ENCODE data around the gene MORC2.

The MORC2 gene

DNA sequence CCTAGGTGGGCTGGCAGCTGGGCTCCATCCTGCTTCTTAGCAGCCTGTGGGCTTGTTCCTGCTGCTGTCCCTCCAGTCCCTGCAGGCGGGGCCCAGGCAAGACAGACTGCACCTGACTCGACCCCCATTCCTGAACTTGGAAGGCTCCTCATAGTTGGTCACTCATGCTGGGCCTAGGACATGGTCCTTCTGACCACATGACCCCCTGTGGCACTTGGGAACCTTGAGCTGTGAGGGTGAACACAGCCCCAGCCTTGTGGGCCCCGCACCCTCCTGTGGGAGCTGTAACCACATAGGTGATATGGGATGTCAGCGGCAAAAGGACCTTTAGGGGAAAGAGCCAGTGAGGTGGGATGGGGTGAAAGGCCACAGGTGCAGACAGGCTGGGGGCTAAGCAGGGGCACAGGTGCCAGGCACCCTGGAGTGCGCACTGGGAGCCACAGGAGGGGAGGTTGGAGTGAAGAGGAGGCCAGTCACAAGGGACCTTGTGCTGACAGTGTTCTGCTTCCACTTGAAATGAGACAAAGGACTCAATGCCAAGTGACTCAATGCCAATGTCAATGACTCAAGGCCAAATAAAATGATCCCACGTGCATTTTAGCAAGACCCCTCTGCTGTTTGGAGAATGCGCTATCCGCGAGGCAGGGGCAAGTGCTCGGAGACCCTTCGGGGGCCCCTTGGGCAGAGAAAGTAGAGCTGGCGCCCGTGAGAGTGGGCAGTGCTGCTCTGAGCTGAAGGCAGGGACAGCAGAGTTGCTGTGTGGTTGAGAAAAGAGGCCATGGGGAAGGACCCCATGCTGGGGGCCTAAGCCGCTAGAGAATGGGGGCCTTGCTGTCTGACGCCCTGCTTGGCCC lies 90.7 kb downstream of the MORC2 start:
- FAIRE-seq (no peak), DNase-seq (ENCODE audit: extremely low spot score, insufficient read length, low read depth) (no peak)

DNA sequence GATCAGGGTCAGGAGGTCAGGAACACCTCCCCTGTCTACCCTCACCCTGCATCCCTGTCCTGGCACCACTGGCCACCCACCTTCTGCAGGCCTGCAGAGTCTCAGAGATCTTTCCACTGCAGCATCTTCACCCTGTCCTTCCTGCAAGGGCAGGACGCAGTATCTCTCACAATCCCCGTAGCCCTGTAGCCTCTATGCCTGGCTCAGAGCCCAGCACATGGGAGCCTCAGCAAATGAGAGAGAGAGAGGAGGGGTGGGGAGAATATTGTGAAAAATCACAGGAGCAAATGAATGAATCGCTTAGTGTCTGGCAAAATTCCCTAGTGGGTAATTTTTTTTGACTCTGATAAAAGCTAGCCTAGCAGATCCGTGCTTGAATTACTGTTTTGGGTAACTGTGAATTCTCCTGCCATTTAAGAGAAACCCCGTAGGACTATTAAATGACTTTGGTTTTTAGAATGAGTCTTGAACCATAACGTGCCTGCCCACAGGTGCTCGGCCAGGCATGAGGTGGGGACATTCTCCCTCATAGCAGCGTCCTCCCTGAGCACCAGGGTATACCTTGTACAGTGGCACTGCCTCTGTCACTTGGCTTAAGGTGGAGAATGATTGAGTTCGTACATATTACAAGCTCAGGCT lies 91.5 kb downstream of the MORC2 start:
- no peak for DNase-seq (ENCODE audit: extremely low spot score, insufficient read length, low read depth)
- no peak for FAIRE-seq

DNA sequence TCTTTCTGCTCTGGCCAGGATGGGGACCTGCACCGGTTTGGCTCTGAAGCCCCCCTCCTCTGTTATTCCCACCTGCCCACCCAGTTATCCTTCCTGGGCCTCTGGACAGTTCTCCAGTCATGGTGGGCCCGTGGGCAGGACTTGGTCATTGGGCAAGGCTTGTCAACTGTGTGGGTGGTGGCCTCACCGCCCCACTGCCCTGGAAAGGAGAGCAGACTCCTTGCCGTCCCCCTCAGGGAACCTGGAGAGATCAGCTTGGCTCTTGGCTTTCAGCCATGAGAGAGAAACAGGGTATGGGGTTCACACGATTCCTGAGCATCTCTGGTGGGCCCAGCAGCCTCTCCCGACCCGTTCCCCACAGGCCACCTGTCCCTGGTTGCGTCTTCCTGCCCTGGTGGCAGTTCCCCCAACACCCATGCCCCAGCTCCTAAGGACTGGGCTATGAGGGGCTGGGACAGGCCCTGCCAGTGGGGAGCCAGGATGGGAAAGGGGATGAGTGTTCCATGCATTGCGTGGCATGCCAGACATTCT lies 92.3 kb downstream of the MORC2 start:
- no peak for FAIRE-seq
- no peak for DNase-seq (ENCODE audit: extremely low spot score, insufficient read length, low read depth)

DNA sequence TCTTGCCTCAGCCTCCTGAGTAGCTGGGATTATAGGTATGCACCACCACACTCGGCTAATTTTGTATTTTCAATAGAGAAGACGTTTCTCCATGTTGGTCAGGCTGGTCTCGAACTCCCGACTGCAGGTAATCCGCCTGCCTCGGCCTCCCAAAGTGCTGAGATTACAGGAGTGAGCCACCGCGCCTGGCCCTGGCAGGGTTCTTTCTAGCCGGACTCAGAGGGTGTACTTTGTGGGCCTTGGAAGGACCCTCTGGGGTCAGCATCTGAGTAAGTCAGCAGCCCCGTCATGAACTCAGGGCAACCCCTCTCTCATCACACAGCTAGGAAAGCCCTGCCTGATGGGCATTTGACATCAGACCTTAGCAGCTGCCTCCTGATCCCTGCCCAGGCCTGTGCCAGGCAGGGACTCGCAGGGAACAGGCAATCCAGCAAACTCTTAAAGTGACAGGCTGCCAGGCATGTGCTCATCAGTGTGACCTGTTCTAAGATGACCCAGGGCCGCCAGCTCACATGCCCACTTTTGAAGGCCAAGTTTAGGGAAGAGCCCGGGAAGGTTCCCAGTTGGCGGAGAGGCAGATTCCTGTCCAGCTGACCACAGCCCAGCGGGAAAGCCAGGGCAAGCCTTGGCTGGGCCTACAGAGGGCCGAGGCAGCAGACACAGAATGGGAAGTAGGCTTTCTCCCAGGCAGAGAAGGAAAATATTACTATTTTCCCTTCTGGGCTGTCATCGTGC lies 92.9 kb downstream of the MORC2 start:
- no peak for FAIRE-seq
- no peak for DNase-seq (ENCODE audit: extremely low spot score, insufficient read length, low read depth)

Data from GM18507 (cell line).